Hindlimb muscle (tissue), 1 donor: ENCODE data around the gene PLIN5. TPM values are rescaled to one million over a fixed set of nuclear protein-coding genes. Genes with fewer than 3 reads are reported as not detected.

ENCODE experiments used
- DNase-seq: peaks from one replicate; pipeline ENCODE4 v3.0.0-alpha.2; 2013
- polyA plus RNA-seq: library from polyadenylated mRNA; unstranded; fragments of 120-200 nt; gene quantifications from one replicate; pipeline ENCODE4 v1.2.1, GENCODE V29; 2013; ENCODE audit not compliant: insufficient read length

PLIN5 gene, protein sequence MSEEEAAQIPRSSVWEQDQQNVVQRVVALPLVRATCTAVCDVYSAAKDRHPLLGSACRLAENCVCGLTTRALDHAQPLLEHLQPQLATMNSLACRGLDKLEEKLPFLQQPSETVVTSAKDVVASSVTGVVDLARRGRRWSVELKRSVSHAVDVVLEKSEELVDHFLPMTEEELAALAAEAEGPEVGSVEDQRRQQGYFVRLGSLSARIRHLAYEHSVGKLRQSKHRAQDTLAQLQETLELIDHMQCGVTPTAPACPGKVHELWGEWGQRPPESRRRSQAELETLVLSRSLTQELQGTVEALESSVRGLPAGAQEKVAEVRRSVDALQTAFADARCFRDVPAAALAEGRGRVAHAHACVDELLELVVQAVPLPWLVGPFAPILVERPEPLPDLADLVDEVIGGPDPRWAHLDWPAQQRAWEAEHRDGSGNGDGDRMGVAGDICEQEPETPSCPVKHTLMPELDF
- 4.3 TPM for polyA plus RNA-seq

GRCh38 chr19:4534836-4535658, at the start of gene PLIN5:
PLIN5 (minus strand) TSS chr19:4535224; CDS start chr19:4534074, 1,150 bp downstream.
- DNase-seq = peak; percentile 43

GRCh38 chr19:4583961-4584669, 49.1 kb upstream of the PLIN5 start:
- no peak for DNase-seq

- no peak for DNase-seq
Measured at GRCh38 chr19:4582980-4583842, 48.2 kb upstream of the PLIN5 start.

- no peak for DNase-seq
Measured at GRCh38 chr19:4581666-4582553, 46.9 kb upstream of the PLIN5 start.

DNA sequence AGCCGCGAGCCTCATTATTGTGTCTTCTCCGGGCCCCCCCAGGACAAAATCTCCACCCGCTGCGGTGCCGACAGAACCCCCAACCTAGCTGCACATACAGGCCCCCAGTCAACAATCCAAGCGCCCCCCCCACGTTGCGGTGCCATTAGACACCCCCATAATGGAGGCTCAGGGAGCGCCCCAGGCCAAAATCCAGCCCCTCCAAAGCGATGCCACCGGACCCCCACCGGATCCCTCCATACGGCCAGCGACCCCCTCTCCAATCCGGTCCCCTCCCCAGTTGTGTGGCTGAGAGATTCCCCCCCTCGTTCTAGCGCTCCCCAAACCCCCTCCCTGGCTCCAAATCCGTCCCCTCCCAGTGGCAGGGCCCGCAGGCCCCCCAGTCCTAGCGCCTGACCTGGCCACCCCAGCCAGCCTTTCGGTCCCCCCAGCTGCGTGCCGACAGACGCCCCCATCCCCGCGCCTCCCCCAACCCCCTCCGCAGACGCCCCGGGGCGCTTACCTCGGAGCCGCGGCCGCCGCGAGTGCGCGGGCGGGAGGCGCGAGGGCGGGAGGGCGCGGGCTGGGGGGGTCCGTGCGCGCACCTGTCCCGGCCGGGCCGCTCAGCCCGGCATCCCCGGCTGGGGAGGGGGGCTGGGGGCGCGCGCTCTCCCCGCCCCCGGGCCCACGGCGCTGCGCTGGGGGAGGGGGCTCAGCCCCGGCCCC, 46.1 kb upstream of the PLIN5 start:
- DNase-seq = no peak

- DNase-seq = no peak
Measured at GRCh38 chr19:4580021-4580901, 45.2 kb upstream of the PLIN5 start.

DNA sequence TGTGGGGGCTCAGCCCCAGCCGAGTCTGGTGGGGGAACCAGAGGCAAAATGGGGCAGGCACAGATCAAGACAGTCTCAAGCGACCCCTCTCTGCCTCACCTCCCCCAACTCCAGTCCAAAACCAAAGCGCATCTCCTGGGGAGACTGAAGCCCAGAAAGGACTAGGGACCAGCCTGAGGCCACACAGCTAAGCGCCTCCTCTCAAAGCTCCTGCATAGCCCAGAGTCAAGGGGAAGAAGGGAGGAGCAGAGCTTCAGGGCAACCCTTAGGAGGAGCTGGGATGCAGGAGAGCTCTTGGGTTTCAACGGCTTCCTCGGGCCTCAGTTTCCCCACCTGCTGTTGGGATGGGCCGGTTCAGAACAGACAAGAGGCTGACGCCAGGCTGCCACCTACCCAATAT, 44.4 kb upstream of the PLIN5 start:
- DNase-seq = no peak

GRCh38 chr19:4578552-4579248, 43.7 kb upstream of the PLIN5 start:
- no peak for DNase-seq

DNA sequence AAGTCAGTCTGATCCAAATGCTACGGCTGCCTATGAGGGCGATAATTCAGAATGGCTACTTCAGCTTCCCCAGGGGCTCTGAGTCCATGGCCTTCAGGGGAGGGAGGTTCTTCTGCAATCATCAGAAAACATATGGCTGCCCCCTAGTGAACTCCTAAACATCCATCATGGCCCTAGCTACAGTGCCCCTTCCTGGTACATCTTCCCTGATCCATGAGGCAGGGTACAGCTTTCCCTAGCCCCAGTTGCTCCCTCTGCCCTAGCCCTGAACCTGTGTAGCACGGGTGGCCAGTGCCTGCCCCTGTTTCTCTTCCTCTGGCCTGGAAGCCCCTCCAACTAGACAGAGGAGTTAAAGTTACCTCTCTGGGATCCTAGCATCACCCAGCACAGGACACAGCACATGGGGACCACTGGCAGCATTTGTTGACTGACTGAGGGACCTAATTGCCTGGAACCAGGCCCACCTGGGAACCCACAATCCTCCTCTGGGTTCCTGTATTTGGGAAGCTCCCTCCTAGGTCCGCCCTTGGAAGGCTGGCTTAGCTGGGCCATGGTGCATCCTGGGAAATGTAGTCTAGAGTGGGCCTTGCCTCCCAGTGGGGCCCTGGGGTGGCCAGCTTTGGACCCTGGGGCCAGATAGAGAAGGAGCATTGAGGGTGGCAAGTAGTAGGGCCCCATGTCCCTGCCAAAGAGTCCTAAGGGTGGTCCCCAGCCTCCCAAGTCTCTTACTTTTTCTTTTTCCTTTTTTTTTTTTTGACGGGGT, 42.2 kb upstream of the PLIN5 start:
- DNase-seq = no peak

GRCh38 chr19:4576016-4576933, 41.3 kb upstream of the PLIN5 start:
- DNase-seq = no peak

GRCh38 chr19:4575267-4576015, 40.4 kb upstream of the PLIN5 start:
- DNase-seq = peak; percentile 72

DNA sequence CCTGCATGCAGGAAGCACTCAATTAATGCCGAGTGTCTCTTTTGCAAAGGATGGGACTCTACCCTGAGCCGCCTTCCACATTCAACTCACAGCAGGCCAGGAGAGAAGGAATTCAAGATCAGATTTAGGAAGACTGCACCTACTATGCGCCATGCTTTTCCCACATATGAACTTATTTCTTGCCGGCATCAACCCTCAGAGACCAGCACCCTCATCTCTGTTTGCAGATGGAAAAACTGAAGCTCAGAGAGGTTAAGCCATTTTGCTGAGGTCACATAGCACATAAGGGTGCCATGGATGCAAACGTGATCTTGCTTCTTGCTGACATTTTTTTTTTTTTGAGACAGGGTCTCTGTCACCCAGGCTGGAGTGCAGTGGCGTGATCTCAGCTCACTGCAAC, 38.7 kb upstream of the PLIN5 start:
- no peak for DNase-seq

- DNase-seq = peak; percentile 67
Measured at GRCh38 chr19:4571305-4571917, 36.4 kb upstream of the PLIN5 start.

- DNase-seq = no peak
Measured at GRCh38 chr19:4570916-4571304, 35.9 kb upstream of the PLIN5 start.

DNA sequence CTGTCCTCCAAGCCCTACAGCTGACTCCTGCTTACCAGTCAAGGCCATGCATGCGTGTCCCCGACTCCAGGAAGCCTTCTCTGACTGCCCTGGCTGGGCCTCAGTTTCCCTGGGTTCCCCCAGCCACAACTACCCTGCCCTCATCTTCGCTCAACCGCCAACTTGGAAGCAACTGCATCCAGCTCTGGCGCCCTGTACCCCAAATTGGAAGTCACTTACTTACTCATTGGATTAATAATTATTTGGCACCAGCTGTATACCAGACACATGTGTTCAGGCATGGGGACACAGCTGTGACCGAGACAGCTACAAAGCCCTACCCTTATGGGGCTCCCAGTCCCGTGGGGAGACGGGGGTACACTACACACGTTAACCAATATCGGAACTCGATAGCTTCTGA, 35.4 kb upstream of the PLIN5 start:
- DNase-seq = no peak
